ENCODE measurements around the gene SLC25A1. TPM values are rescaled to one million over a fixed set of nuclear protein-coding genes. Genes with fewer than 3 reads are reported as not detected.

Gene SLC25A1
- total and polyA plus RNA-seq, 4 donors: 36.3 to 95.8 (median 48.6) TPM

DNA sequence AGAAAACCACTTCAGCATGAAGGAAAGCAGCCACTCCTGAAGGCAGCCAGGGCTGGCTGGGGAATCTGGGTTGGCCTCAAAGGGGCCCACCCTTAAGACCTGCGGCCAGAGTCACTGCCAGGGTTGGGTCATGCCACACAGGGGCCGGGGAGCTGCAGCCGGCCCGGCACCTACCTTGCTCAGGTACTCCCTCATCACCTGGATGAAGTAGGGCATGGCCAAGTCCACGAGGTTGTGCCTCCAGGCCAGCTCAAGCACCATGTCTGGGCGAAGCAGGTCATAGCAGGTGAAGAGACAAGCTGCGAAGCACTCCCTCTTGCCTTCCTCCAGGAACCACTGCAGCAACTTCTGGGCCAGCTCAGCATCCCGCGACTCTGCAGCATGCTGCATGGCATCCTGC lies 4.7 kb upstream of the SLC25A1 start:
- Histone ChIP-seq H3K9me3 (ENCODE audit: control insufficient read depth in 4 of 4, insufficient read depth in 3 of 4, low read length in 3 of 4) (no peaks in the 10 kb centered on the region), H3K27me3 (ENCODE audit: control insufficient read depth in 3 of 3, insufficient read depth in 3 of 3, low read length in 2 of 3) (no peaks in the 10 kb centered on the region), H3K4me1 (ENCODE audit: control insufficient read depth in 5 of 5, insufficient read depth in 5 of 5, low read length in 5 of 5) (peaks cover 0 to 11% (median 0%) of the 10 kb centered on the region in 5 donors), H3K27ac (ENCODE audit: low read depth in 1 of 2, low read length in 1 of 2) (no peak overlapping the region), H3K4me3 (no peak overlapping the region), H3K9ac (ENCODE audit: insufficient read depth in 1 of 2, low read length in 2 of 2) (no peak overlapping the region), H3K36me3 (ENCODE audit: control insufficient read depth in 4 of 4, insufficient read depth in 4 of 4, low read length in 4 of 4) (no peaks in the 10 kb centered on the region)
- no peak for TF ChIP-seq CTCF (IDR thresholded peaks at IDR 0.05; ENCODE audit: control extremely low read depth, extremely low read depth)
- ATAC-seq (ENCODE audit: insufficient read depth, low FRiP score) (no peak), DNase-seq (no peak)
- WGBS, 2 donors: 89 to 96% methylated on average over 9 of the region's 9 CpGs

DNA sequence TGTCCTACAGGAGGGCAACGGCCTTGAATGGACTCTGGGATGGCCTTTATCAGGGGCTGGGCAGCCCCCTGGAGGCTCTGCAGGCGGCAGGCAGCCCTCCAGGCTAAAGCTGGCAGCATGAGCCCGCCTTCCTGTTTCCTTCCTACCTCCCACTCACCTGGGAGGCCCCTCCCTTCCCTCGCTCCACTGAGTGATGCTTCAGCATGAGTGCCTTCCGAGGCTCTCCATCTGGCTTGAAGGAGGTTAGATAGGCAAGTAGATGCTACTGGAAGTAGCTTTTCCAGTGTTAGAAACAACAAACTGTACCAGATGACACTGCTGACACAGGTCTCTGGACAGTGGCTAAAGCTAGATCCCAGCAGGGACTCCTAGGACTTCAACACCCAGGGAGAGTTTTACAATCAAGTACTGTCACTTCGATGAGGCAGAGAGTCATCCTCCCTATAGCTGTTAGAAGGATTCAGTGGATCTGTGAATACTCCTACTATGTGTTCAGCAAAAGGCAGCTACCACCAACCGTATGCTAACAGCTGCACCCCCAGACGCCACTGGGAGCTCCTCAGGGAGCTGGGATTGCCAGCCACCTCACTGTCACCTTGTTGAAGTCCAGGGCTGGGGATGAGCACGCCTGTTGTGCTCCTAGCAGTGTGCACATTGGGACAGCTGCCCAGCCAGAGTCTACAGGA lies 4.1 kb upstream of the SLC25A1 start:
- DNase-seq (no peak), ATAC-seq (ENCODE audit: insufficient read depth, low FRiP score) (no peak)
- Histone ChIP-seq H3K4me1 (ENCODE audit: control insufficient read depth in 5 of 5, insufficient read depth in 5 of 5, low read length in 5 of 5) (peaks cover 0 to 12% (median 0%) of the 10 kb centered on the region in 5 donors), H3K27me3 (ENCODE audit: control insufficient read depth in 3 of 3, insufficient read depth in 3 of 3, low read length in 2 of 3) (no peaks in the 10 kb centered on the region), H3K9me3 (ENCODE audit: control insufficient read depth in 4 of 4, insufficient read depth in 3 of 4, low read length in 3 of 4) (no peaks in the 10 kb centered on the region), H3K27ac (ENCODE audit: low read depth in 1 of 2, low read length in 1 of 2) (no peak overlapping the region), H3K36me3 (ENCODE audit: control insufficient read depth in 4 of 4, insufficient read depth in 4 of 4, low read length in 4 of 4) (no peaks in the 10 kb centered on the region), H3K9ac (ENCODE audit: insufficient read depth in 1 of 2, low read length in 2 of 2) (no peak overlapping the region), H3K4me3 (no peak overlapping the region)
- WGBS, 2 donors: 70 to 74% methylated on average over 9 of the region's 9 CpGs
- no peak for TF ChIP-seq CTCF (IDR thresholded peaks at IDR 0.05; ENCODE audit: control extremely low read depth, extremely low read depth)

DNA sequence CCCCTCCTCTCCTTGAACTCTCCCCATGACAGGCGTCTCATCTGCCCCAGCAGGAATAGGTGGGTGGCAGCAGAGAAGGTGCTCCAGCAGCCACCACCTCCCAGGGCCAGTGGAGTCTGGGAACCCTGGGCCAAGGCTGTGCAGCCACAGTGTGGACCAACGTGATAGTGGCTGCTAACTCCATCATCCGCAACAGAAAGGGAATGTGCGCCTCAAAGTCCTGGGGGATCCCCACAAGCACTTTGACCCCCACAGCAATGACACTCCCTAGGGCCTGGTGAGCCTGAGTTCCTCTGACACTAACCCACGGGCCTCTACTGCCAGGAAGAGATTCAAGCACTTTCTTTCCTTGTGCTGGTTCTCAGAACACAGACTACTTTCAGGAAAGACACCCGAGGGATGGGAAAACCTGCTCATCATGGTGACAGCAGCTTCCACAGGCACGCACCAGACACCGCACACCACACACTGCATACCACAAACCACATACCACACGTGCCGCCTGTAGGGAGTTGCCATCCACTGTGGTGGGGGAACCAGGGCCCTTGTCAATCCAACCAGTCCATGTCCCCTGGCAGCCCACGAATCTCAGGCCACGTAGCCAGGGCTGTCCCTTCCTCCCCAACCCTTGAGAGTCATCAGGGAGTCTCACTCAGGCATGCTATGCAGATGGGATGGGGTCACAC lies 3.4 kb upstream of the SLC25A1 start:
- Histone ChIP-seq H3K4me1 (ENCODE audit: control insufficient read depth in 5 of 5, insufficient read depth in 5 of 5, low read length in 5 of 5) (peaks cover 0 to 19% (median 0%) of the 10 kb centered on the region in 5 donors), H3K27me3 (ENCODE audit: control insufficient read depth in 3 of 3, insufficient read depth in 3 of 3, low read length in 2 of 3) (no peaks in the 10 kb centered on the region), H3K9me3 (ENCODE audit: control insufficient read depth in 4 of 4, insufficient read depth in 3 of 4, low read length in 3 of 4) (no peaks in the 10 kb centered on the region), H3K36me3 (ENCODE audit: control insufficient read depth in 4 of 4, insufficient read depth in 4 of 4, low read length in 4 of 4) (no peaks in the 10 kb centered on the region), H3K9ac (ENCODE audit: insufficient read depth in 1 of 2, low read length in 2 of 2) (no peak overlapping the region), H3K4me3 (no peak overlapping the region), H3K27ac (ENCODE audit: low read depth in 1 of 2, low read length in 1 of 2) (no peak overlapping the region)
- TF ChIP-seq CTCF (IDR thresholded peaks at IDR 0.05; ENCODE audit: control extremely low read depth, extremely low read depth): no peak
- DNase-seq (no peak), ATAC-seq (ENCODE audit: insufficient read depth, low FRiP score) (no peak)
- WGBS, 2 donors: 66 to 68% methylated on average over 12 of the region's 12 CpGs

Data from lung (tissue), 12 donors.